GM06990 (cell line): Measurements from ENCODE around the gene PATJ.

Experiments
- DNase-seq: peaks from one replicate; pipeline ENCODE4 v3.0.0-alpha.2; 2011; ENCODE audit not compliant: insufficient read length; ENCODE audit errors: extremely low read depth
- H3K27me3 ChIP-seq: replicated peaks from 2 replicates; pipeline ENCODE4 v1.6.0; 2011; ENCODE audit warnings: low read length; ENCODE audit not compliant: control insufficient read depth, insufficient read depth
- H3K36me3 ChIP-seq: 2 replicates; pipeline ENCODE4 v1.5.1; 2011; ENCODE audit warnings: low read length; ENCODE audit not compliant: control insufficient read depth, insufficient read depth
- H3K4me3 ChIP-seq: replicated peaks from 2 replicates; pipeline ENCODE4 v1.5.1; 2011; ENCODE audit warnings: low read depth, mild to moderate bottlenecking, control low read depth, low read length
- TF ChIP-seq, protein P1 (sequence below): IDR thresholded peaks from 2 replicates; pipeline ENCODE4 v1.5.1; 2011; ENCODE audit warnings: low read length, control low read depth, mild to moderate bottlenecking, inconsistent platforms; ENCODE audit not compliant: insufficient read depth, poor library complexity, severe bottlenecking

PATJ gene

DNA sequence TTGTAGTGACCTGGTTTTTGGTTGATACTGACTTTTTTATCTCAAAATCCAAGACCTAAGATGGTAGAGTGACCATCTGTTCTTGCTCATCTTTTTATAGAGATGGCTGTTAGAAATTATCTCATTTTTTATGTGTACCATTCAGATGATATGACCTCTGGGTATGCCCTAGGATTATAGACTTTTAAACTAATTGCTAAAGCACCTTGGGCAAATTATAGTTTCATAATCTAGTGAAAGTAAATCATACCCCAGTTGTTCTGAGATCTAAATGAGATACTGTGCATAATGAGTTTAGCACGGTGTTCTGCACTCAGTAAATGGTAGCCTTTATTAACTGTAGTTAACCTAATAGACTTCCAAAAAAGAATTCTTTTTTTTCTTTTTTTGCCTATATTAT lies 269.8 kb downstream of the PATJ start:
- no peak for DNase-seq
- Histone ChIP-seq H3K4me3 (no peak overlapping the region), H3K27me3 (no peaks in the 10 kb centered on the region), H3K36me3 (no peaks in the 10 kb centered on the region)
- TF ChIP-seq, protein P1, sequence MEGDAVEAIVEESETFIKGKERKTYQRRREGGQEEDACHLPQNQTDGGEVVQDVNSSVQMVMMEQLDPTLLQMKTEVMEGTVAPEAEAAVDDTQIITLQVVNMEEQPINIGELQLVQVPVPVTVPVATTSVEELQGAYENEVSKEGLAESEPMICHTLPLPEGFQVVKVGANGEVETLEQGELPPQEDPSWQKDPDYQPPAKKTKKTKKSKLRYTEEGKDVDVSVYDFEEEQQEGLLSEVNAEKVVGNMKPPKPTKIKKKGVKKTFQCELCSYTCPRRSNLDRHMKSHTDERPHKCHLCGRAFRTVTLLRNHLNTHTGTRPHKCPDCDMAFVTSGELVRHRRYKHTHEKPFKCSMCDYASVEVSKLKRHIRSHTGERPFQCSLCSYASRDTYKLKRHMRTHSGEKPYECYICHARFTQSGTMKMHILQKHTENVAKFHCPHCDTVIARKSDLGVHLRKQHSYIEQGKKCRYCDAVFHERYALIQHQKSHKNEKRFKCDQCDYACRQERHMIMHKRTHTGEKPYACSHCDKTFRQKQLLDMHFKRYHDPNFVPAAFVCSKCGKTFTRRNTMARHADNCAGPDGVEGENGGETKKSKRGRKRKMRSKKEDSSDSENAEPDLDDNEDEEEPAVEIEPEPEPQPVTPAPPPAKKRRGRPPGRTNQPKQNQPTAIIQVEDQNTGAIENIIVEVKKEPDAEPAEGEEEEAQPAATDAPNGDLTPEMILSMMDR, result no peak

DNA sequence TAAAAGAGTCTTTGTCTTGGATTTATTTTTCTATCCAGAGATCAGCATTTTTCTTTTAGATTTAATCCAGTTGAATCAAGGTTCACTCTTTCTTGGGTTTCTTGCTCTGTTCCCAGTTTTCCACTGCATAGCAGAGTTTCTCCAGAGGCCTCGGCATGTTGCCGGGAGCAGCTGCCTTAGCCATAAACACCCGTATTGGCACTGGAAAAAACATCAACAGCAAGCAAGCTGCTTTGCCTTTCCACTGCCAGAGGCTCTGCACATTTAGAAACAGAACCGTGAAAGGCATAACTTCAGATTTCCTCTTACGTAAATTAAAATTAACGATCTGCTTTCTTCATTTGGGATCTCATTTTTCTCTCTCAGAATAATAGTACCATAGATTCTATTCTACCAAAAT lies 270.6 kb downstream of the PATJ start:
- Histone ChIP-seq H3K27me3 (no peaks in the 10 kb centered on the region), H3K4me3 (no peak overlapping the region), H3K36me3 (no peaks in the 10 kb centered on the region)
- no peak for DNase-seq
- TF ChIP-seq, protein P1, result no peak

DNA sequence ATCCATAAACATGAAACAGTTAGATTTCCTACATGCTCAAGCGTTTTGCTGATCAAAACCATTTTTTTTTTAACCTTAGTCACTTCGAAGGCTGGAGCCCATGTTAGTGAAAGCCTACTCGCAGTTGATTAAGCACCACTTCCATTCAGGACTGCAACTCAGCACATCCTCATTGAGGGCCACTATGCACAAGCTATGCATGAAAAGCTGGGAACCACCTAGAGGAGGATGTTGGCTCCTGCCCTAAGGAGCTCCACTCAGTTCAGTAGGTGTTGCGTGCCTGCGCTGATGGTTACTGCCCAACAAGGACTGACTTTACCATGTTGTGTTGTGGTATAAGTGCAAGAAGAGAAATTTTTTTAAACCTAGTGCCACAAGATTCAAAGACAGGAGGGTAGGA lies 271.0 kb downstream of the PATJ start:
- H3K27me3 ChIP-seq, result no peaks in the 10 kb centered on the region
- TF ChIP-seq, protein P1, result no peak
- no peaks in the 10 kb centered on the region for H3K36me3 ChIP-seq
- H3K4me3 ChIP-seq, result no peak overlapping the region
- DNase-seq, result no peak

DNA sequence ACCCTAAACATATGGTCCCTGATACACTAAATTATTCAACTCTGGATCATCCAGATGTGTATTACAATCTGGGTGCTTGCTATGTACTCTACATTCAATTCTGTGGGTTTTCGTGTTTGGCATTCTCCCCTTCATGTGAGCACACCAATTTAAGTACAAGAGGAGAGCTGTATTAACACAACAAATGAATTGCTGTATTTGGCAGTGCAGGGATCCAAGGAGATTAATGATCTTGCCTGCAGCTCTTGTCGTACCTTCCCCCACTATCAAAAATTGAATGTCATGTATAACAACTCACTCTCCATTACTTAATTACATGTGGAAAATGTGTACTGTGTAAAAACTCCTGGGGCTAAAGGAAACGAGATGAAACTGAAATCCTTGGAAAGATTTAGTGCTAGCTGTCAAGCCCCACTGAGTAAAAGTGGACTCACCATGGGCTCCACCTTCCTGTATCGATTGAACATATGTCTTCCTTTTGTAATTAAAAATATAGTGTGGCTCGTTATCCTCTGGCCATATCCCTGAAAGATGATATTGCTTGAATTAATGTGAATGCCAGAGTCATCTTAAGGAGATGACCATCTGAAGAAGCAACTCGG lies 280.2 kb downstream of the PATJ start:
- Histone ChIP-seq H3K4me3 (no peak overlapping the region), H3K36me3 (no peaks in the 10 kb centered on the region), H3K27me3 (no peaks in the 10 kb centered on the region)
- TF ChIP-seq, protein P1, result no peak
- DNase-seq, result no peak

DNA sequence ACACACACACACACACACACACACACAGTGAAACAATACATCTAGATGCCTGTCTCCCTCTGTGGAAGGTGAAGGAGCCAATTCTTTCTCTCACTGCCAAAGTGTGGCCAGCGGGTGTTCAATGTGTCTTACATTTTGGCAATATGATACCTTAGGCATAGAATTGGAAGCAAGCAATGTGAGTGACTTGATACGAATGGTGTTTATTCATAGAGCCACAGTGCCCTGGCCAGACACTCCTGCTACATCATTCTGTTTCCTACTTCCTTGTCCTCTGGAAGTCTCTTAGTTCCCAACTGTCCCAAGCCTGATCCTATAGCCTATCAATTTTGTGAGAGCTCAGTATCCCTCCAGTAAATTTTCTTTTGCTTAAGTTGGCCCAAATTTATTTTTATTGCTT lies 282.4 kb downstream of the PATJ start:
- H3K4me3 ChIP-seq, result no peak overlapping the region
- no peaks in the 10 kb centered on the region for H3K27me3 ChIP-seq
- TF ChIP-seq, protein P1, result no peak
- no peak for DNase-seq
- H3K36me3 ChIP-seq, result no peaks in the 10 kb centered on the region

DNA sequence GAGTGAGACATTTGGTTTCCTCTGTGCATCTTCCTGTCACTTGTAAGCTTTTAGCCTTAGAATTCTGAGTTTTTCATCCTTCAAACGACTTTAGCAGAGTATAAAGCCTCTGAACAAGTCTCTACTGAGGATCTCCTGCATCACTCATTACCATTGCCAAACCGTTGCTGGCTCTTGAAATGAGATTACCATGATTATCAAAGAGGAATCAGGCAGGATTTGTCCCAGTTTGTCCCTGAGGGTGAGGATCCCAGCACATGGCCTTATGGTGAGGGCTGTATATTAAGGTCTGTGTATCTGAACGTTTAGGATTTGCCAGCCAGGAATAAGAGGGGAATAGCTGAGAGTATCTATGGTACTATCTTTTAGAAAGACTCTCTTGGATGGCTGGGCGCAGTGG lies 282.9 kb downstream of the PATJ start:
- TF ChIP-seq, protein P1, result no peak
- DNase-seq, result no peak
- Histone ChIP-seq H3K27me3 (no peaks in the 10 kb centered on the region), H3K4me3 (no peak overlapping the region), H3K36me3 (no peaks in the 10 kb centered on the region)
